Transverse colon (tissue), 4 donors: ENCODE measurements around the gene EFCAB5. TPM values are rescaled to one million over a fixed set of nuclear protein-coding genes. Genes with fewer than 3 reads are reported as not detected.
"Not testable (repeated sequence)": the region's sequence is repeated elsewhere in the genome, so short reads cannot be mapped to it uniquely, and the experiment has no call there.

Source experiments
- DNase-seq: peaks from one replicate; pipeline ENCODE4 v3.0.0-alpha.2; 2019
- H3K27ac ChIP-seq, 4 donors: fragments of 200-600 bp; sonication (generic); 2 replicates each; pipeline ENCODE4 v1.5.1; 2016 to 2018; ENCODE audit warnings: inconsistent platforms in 4 of 4
- H3K27me3 ChIP-seq: fragments of 200-600 bp; sonication (generic); 2 replicates; pipeline ENCODE4 v1.5.1; 2017; ENCODE audit warnings: inconsistent platforms
- H3K36me3 ChIP-seq, 4 donors: fragments of 200-600 bp; sonication (generic); 2 replicates each; pipeline ENCODE4 v1.5.1; 2017 to 2019; ENCODE audit warnings: inconsistent platforms in 4 of 4
- H3K4me1 ChIP-seq, 4 donors: fragments of 200-600 bp; sonication (generic); 2 replicates each; pipeline ENCODE4 v1.5.1; 2017 to 2020; ENCODE audit warnings: inconsistent platforms in 4 of 4
- H3K4me3 ChIP-seq, 4 donors: fragments of 200-600 bp; sonication (generic); 1 replicate in 1 of 4; 2 replicates in 3 of 4; pipeline versions ENCODE4 v1.5.1 to v1.6.1; 2017 to 2019; ENCODE audit warnings: inconsistent platforms in 4 of 4
- H3K9me3 ChIP-seq, 2 donors: fragments of 200-600 bp; sonication (generic); 2 replicates each; pipeline ENCODE4 v1.5.1; 2017 to 2019; ENCODE audit warnings: inconsistent platforms in 2 of 2
- EP300 ChIP-seq: sonication (generic); formaldehyde crosslinking; IDR thresholded peaks from one replicate; pipeline ENCODE4 v1.6.1; 2017; ENCODE audit warnings: antibody characterized with exemption, low read depth
- POLR2A ChIP-seq: fragments of 450-650 bp; IDR thresholded peaks from one replicate; pipeline ENCODE4 v1.6.1; 2016; ENCODE audit warnings: antibody characterized with exemption, mild to moderate bottlenecking, moderate library complexity
- POLR2AphosphoS5 ChIP-seq, 3 donors: sonication (generic); formaldehyde crosslinking; IDR thresholded peaks; one replicate each; pipeline ENCODE4 v1.6.1; 2016; ENCODE audit warnings: antibody characterized with exemption in 3 of 3
- WGBS, 2 donors: methylation state at CpG; one replicate each; pipeline ENCODE4 v1.1.5; 2018; ENCODE audit warnings: low coverage in 1 of 2; 5-methylcytosine and 5-hydroxymethylcytosine counted together
- in situ Hi-C, 4 donors: fragments of 200-750 bp; cut with MboI; loops; one replicate each; pipeline versions ENCODE4 v1.15.0 to v1.15.1; 2017; ENCODE audit warnings: low sequenced_read_pairs in 3 of 4, low pct_ligation_motif_present in 1 of 4, low pct_unique_long_range_greater_than_20kb in 1 of 4
- intact Hi-C: fragments of 100-400 bp; cut with DNase I; formaldehyde crosslinking; loops from one replicate; pipeline ENCODE4 v1.15.1; 2023; ENCODE audit warnings: low total_unique reads
- total RNA-seq, 4 donors: library from RNA; depleted of rRNA; stranded (reverse); fragments of >200 nt; gene quantifications; one replicate each; pipeline ENCODE4 v1.1.0, GENCODE V29; 2016
- TF ChIP-seq, protein P1 (sequence below), 5 experiments: fragments of 200-600 bp in 3 of 5; fragments of 450-650 bp in 2 of 5; sonication (generic) in 3 of 5; IDR thresholded peaks; 1 replicate in 2 of 5; 2 replicates in 3 of 5; pipeline ENCODE4 v1.5.1; 2016 to 2017; ENCODE audit warnings: antibody characterized with exemption in 5 of 5, inconsistent platforms in 3 of 5, mild to moderate bottlenecking in 2 of 5, moderate library complexity in 1 of 5

EFCAB5 gene
- total RNA-seq, 4 donors from 2014 or later: 1.00 to 3.7 (median 1.9) TPM

DNA sequence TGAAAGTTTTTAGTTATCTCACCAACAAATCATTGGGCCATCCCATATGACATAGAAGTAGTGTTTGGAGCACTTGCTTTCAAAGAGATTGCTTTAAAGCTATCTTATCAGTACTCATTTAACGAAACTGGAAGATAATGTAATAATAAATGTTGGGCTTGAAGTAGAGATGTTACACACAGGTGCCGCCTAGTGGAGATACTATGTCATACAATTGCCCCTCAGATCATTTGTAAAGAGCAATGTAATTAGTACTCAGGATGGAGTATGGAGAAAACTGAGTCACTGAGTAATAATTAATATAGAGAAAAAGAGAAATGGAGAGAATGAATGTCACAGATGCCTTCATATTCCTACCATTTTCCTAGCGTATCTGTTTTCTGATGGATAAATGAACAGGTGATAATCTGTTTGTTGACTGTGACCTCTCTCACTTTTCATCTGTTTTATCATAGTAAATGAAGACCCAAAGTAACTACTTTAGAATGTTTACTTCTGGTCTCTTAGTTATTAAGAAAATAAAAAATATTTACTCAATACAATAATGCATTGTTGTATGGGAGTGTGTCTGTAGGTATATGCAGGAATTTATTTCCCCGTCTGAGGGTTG is 80.4 kb downstream of the EFCAB5 start:
- in situ Hi-C loops (no loop called here), intact Hi-C loops (no loop called here)
- H3K36me3 ChIP-seq: no peaks in the 10 kb centered on the region
- no peaks in the 10 kb centered on the region for H3K4me1 ChIP-seq
- WGBS, 2 donors: 29 to 30% methylated on average over 4 of the region's 4 CpGs
- TF ChIP-seq, protein P1, sequence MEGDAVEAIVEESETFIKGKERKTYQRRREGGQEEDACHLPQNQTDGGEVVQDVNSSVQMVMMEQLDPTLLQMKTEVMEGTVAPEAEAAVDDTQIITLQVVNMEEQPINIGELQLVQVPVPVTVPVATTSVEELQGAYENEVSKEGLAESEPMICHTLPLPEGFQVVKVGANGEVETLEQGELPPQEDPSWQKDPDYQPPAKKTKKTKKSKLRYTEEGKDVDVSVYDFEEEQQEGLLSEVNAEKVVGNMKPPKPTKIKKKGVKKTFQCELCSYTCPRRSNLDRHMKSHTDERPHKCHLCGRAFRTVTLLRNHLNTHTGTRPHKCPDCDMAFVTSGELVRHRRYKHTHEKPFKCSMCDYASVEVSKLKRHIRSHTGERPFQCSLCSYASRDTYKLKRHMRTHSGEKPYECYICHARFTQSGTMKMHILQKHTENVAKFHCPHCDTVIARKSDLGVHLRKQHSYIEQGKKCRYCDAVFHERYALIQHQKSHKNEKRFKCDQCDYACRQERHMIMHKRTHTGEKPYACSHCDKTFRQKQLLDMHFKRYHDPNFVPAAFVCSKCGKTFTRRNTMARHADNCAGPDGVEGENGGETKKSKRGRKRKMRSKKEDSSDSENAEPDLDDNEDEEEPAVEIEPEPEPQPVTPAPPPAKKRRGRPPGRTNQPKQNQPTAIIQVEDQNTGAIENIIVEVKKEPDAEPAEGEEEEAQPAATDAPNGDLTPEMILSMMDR (IDR thresholded peaks at IDR 0.05): peak; percentile 70 to 77 (median 71)
- no peak for TF ChIP-seq POLR2A
- H3K9me3 ChIP-seq: no peaks in the 10 kb centered on the region
- H3K27ac ChIP-seq: no peak overlapping the region
- no peaks in the 10 kb centered on the region for H3K27me3 ChIP-seq
- H3K4me3 ChIP-seq: no peak overlapping the region
- DNase-seq: no peak

DNA sequence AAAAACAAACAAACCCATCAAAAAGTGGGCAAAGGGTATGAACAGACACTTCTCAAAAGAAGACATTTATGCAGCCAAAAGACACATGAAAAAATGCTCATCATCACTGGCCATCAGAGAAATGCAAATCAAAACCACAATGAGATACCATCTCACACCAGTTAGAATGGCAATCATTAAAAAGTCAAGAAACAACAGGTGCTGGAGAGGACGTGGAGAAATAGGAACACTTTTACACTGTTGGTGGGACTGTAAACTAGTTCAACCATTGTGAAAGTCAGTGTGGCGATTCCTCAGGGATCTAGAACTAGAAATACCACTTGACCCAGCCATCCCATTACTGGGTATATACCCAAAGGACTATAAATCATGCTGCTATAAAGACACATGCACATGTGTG is 83.9 kb downstream of the EFCAB5 start:
- H3K4me1 ChIP-seq, H3K9me3 ChIP-seq, H3K4me3 ChIP-seq, H3K36me3 ChIP-seq, DNase-seq, H3K27me3 ChIP-seq, in situ Hi-C loops, intact Hi-C loops, H3K27ac ChIP-seq: not testable (repeated sequence)
- WGBS, 2 donors: 53% methylated on average over 2 of the region's 2 CpGs; no CpG with 5 or more reads in 1 of the 2 donors

DNA sequence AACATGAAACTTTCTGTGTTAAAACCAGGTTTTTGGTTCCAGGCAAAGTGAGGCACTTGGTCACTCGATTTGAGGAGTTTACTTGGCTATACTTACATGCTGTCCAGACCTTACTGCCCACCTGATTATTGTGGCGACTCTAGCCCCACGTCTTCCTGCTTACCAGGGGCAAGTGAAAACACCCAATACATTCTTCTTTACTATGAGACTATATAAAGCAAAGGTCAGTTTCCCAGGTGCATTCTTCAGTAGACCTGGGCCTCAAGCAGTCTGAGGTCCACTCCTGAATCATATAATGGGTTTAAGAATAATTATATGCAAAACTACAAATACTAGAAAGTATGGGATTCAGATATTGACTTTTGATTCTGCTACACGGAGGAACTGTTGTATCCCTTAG is 86.2 kb downstream of the EFCAB5 start:
- intact Hi-C loops: no loop called here

DNA sequence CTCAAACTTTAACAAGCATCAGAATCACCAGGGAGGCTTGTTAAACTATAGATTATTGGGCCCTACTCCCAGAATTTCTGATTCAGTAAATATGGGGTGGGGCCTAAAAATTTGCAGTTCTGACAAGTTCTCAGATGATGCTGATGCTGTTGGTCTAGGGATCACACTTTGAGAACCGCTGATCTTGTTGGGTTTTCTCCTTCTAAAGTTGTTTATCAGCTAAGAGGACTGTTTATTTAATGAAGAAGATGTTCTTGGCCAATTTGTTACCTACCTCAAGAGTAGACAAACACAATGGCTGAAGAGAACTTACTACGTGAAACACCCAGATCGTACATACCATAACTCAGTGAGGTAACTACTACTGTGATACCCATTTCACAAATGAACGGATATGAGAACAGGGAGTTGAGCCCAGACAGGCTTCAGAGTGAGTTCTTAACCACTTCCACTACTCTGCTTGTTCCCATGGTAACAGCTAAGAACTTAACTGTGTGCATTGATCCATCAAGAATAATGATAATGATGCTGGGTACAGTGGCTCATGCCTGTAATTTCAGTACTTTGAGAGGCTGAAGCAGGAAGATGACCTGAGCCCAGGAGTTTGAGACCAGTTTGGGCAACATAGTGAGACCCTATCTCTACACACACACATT is 89.9 kb downstream of the EFCAB5 start:
- no peak for DNase-seq

More for the DNA sequence above, 86.2 kb downstream of the EFCAB5 start:
- H3K36me3 ChIP-seq: no peaks in the 10 kb centered on the region
- no peaks in the 10 kb centered on the region for H3K27me3 ChIP-seq
- H3K4me1 ChIP-seq: no peaks in the 10 kb centered on the region
- no peak overlapping the region for H3K27ac ChIP-seq
- WGBS, 2 donors: 73 to 77% methylated on average over 4 of the region's 4 CpGs
- in situ Hi-C loops: no loop called here
- no peak for DNase-seq
- no peak overlapping the region for H3K4me3 ChIP-seq
- H3K9me3 ChIP-seq: no peaks in the 10 kb centered on the region
- TF ChIP-seq EP300 (no peak), POLR2A (no peak), POLR2AphosphoS5 (IDR thresholded peaks at IDR 0.05) (no peak)
- TF ChIP-seq, protein P1 (IDR thresholded peaks at IDR 0.05): no peak

More for the DNA sequence above, 89.9 kb downstream of the EFCAB5 start:
- WGBS, 2 donors: 85 to 98% methylated on average over 4 of the region's 4 CpGs
- no peaks in the 10 kb centered on the region for H3K4me1 ChIP-seq
- no peaks in the 10 kb centered on the region for H3K36me3 ChIP-seq
- no peaks in the 10 kb centered on the region for H3K27me3 ChIP-seq
- no peak overlapping the region for H3K4me3 ChIP-seq
- in situ Hi-C loops: loop anchor here in 1 of 4 donors (10.0 kb wide), 1 partner anchor 63 kb away; no protein-coding TSS in a partner anchor
- intact Hi-C loops: no loop called here
- TF ChIP-seq EP300 (no peak), POLR2A (no peak)
- TF ChIP-seq, protein P1 (IDR thresholded peaks at IDR 0.05): no peak
- no peak overlapping the region for H3K27ac ChIP-seq
- H3K9me3 ChIP-seq: no peaks in the 10 kb centered on the region
